IMR-90 (cell line): ENCODE results near the gene PODXL2.

Source experiments
- CHD1 ChIP-seq: IDR thresholded peaks from 2 replicates; pipeline ENCODE4 v1.6.1; 2012; ENCODE audit warnings: low read depth, low read length, improper control_type of control experiment
- RCOR1 ChIP-seq: IDR thresholded peaks from 2 replicates; pipeline ENCODE4 v1.6.1; 2012; ENCODE audit warnings: mild to moderate bottlenecking, low read length, improper control_type of control experiment; ENCODE audit not compliant: insufficient replicate concordance
- TF ChIP-seq, protein P1 (sequence below): conservative IDR thresholded peaks from 2 replicates; pipeline ENCODE4 v1.5.1; 2012; ENCODE audit warnings: mild to moderate bottlenecking, low read depth, low read length, improper control_type of control experiment
- TF ChIP-seq, protein P2 (sequence below): fragments of 150-350 bp; IDR thresholded peaks from 2 replicates; pipeline ENCODE4 v1.6.1; 2016; ENCODE audit warnings: low read depth, mild to moderate bottlenecking, low read length, moderate library complexity, borderline replicate concordance

- TF ChIP-seq RCOR1 (no peak), CHD1 (no peak)
- TF ChIP-seq, protein P1, sequence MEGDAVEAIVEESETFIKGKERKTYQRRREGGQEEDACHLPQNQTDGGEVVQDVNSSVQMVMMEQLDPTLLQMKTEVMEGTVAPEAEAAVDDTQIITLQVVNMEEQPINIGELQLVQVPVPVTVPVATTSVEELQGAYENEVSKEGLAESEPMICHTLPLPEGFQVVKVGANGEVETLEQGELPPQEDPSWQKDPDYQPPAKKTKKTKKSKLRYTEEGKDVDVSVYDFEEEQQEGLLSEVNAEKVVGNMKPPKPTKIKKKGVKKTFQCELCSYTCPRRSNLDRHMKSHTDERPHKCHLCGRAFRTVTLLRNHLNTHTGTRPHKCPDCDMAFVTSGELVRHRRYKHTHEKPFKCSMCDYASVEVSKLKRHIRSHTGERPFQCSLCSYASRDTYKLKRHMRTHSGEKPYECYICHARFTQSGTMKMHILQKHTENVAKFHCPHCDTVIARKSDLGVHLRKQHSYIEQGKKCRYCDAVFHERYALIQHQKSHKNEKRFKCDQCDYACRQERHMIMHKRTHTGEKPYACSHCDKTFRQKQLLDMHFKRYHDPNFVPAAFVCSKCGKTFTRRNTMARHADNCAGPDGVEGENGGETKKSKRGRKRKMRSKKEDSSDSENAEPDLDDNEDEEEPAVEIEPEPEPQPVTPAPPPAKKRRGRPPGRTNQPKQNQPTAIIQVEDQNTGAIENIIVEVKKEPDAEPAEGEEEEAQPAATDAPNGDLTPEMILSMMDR = no peak
- TF ChIP-seq, protein P2, sequence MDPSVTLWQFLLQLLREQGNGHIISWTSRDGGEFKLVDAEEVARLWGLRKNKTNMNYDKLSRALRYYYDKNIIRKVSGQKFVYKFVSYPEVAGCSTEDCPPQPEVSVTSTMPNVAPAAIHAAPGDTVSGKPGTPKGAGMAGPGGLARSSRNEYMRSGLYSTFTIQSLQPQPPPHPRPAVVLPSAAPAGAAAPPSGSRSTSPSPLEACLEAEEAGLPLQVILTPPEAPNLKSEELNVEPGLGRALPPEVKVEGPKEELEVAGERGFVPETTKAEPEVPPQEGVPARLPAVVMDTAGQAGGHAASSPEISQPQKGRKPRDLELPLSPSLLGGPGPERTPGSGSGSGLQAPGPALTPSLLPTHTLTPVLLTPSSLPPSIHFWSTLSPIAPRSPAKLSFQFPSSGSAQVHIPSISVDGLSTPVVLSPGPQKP = no peak
These were observed 48.7 kb downstream of the PODXL2 start for GRCh38 chr3:127677541-127678314.
